ENCODE measurements around the gene FANCE.

Gene FANCE

DNA sequence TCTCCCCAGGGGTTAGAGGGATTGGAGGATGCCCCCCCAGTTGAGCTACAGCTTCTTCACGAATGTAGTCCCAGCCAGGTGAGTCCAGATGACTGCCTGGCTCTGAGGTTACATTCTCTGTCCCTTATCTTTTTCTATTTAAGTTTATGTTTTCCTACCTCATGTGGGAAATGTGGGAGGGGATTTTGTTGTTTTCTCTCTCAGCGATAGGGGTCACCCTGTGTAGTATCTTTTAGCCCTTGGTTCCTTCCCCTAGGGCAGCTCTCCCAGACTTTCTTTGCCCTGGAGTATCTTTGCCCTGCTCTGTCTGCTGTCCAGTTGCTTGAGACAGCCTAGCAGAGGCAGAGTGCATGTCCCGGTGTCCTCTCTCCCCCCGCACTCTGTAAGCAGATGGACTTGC, 5.8 kb downstream of the FANCE start:
- no peaks in the 10 kb centered on the region for H3K36me3 ChIP-seq (ENCODE audit: low read length)
- H3K79me2 ChIP-seq (ENCODE audit: insufficient read depth, low read length) = peaks cover 5% of the 10 kb centered on the region; the same call in 1 of the 2 replicates
- no peak overlapping the region for H3K27ac ChIP-seq (ENCODE audit: low read depth, low read length)
- no peak overlapping the region for H3K4me2 ChIP-seq (ENCODE audit: low read depth, low read length, poor library complexity, severe bottlenecking)
- no peak overlapping the region for H2AFZ ChIP-seq (ENCODE audit: low read depth, low read length, severe bottlenecking)
- H3K9ac ChIP-seq (ENCODE audit: low read length) = no peak overlapping the region
- TF ChIP-seq CTCF (IDR thresholded peaks at IDR 0.05; ENCODE audit: insufficient read depth, low read length, poor library complexity, severe bottlenecking) = no peak
- no peak for TF ChIP-seq EZH2phosphoT487 (conservative IDR thresholded peaks at IDR 0.05; ENCODE audit: low read length)
- H3K27me3 ChIP-seq (ENCODE audit: low read length) = no peaks in the 10 kb centered on the region
- H3F3A ChIP-seq (ENCODE audit: insufficient read depth) = peaks cover 5% of the 10 kb centered on the region; the same call in 1 of the 2 replicates
- no peak overlapping the region for H3K4me3 ChIP-seq (ENCODE audit: insufficient read depth, low read length, poor library complexity, severe bottlenecking)
- H4K20me1 ChIP-seq (ENCODE audit: low read depth, low read length) = 0 out of 2 replicates have a peak, but pooled peaks cover 7% of the 10 kb centered on the region
- H3K9me3 ChIP-seq (ENCODE audit: insufficient read depth, low read length) = no peaks in the 10 kb centered on the region
- no peaks in the 10 kb centered on the region for H3K9me2 ChIP-seq (replicated peaks; ENCODE audit: insufficient read depth, low read length)

DNA sequence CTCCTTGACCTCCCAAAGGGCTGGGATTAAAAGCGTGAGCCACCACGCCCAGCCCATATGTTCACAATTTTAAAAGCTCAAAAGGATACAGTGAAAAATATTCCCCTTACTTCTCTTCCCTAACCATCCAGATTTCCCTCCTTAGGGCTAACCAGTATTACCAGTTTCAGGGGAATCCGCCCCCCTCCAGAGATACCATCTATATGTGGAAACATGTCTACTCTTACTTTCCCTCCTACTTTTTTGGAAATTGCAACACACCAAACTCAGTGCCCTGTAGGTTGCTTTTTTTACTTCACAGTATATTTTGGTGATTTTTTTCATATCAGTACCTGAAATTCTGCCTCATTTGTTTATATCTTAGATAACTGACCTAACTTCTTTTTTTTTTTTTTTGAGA, 9.1 kb downstream of the FANCE start:
- TF ChIP-seq EZH2phosphoT487 (conservative IDR thresholded peaks at IDR 0.05; ENCODE audit: low read length) (no peak), CTCF (IDR thresholded peaks at IDR 0.05; ENCODE audit: insufficient read depth, low read length, poor library complexity, severe bottlenecking) (no peak)
- no peaks in the 10 kb centered on the region for H3K27me3 ChIP-seq (ENCODE audit: low read length)
- H4K20me1 ChIP-seq (ENCODE audit: low read depth, low read length) = no peaks in the 10 kb centered on the region
- H3K4me3 ChIP-seq (ENCODE audit: insufficient read depth, low read length, poor library complexity, severe bottlenecking) = no peak overlapping the region
- no peak overlapping the region for H3K27ac ChIP-seq (ENCODE audit: low read depth, low read length)
- no peak overlapping the region for H3K9ac ChIP-seq (ENCODE audit: low read length)
- H3K79me2 ChIP-seq (ENCODE audit: insufficient read depth, low read length) = no peaks in the 10 kb centered on the region
- H3K9me2 ChIP-seq (replicated peaks; ENCODE audit: insufficient read depth, low read length) = no peaks in the 10 kb centered on the region
- H2AFZ ChIP-seq (ENCODE audit: low read depth, low read length, severe bottlenecking) = no peak overlapping the region
- H3F3A ChIP-seq (ENCODE audit: insufficient read depth) = no peaks in the 10 kb centered on the region
- no peaks in the 10 kb centered on the region for H3K36me3 ChIP-seq (ENCODE audit: low read length)
- H3K4me2 ChIP-seq (ENCODE audit: low read depth, low read length, poor library complexity, severe bottlenecking) = no peak overlapping the region
- H3K9me3 ChIP-seq (ENCODE audit: insufficient read depth, low read length) = no peaks in the 10 kb centered on the region

DNA sequence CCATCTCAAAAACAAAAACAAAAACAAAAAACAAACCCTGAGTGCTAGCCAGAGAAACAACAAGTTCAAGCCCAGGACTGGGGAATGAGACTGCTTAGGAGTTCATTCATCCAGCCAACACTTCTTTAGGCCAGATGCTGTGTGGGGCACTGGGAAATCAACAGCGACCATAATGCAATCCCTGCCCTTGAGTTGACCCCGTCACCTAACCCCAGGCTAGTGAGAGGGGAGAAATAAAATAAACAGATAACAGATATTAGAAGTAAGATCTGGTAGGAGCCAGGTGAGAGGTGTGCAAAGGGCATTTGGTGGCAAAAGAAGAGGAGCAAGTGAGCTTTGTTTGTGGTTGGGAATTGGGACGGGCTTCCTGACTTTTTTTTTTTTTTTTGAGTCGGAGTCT, 11.2 kb downstream of the FANCE start:
- Histone ChIP-seq H4K20me1 (ENCODE audit: low read depth, low read length) (no peaks in the 10 kb centered on the region), H3K36me3 (ENCODE audit: low read length) (no peaks in the 10 kb centered on the region), H3K9ac (ENCODE audit: low read length) (no peak overlapping the region), H3K27me3 (ENCODE audit: low read length) (no peaks in the 10 kb centered on the region), H3F3A (ENCODE audit: insufficient read depth) (peaks cover under 1% of the 10 kb centered on the region), H3K4me2 (ENCODE audit: low read depth, low read length, poor library complexity, severe bottlenecking) (no peak overlapping the region), H3K79me2 (ENCODE audit: insufficient read depth, low read length) (peaks cover under 1% of the 10 kb centered on the region), H3K27ac (ENCODE audit: low read depth, low read length) (no peak overlapping the region), H3K4me3 (ENCODE audit: insufficient read depth, low read length, poor library complexity, severe bottlenecking) (no peak overlapping the region), H3K9me3 (ENCODE audit: insufficient read depth, low read length) (no peaks in the 10 kb centered on the region), H3K9me2 (replicated peaks; ENCODE audit: insufficient read depth, low read length) (no peaks in the 10 kb centered on the region), H2AFZ (ENCODE audit: low read depth, low read length, severe bottlenecking) (no peak overlapping the region)
- TF ChIP-seq CTCF (IDR thresholded peaks at IDR 0.05; ENCODE audit: insufficient read depth, low read length, poor library complexity, severe bottlenecking) (no peak), EZH2phosphoT487 (conservative IDR thresholded peaks at IDR 0.05; ENCODE audit: low read length) (no peak)

Measured in SU-DHL-6 (cell line).